HEK293 (cell line): ENCODE results near the gene NCLN.

Experiments
- CTCF ChIA-PET: fragments of 350-600 bp; formaldehyde crosslinking; extraction: SDS; loops from one replicate; lab custom pipeline; 2021; ENCODE audit warnings: antibody characterized with exemption; lab: Yijun Ruan, JAX
- POLR2A ChIA-PET: fragments of 300-600 bp; formaldehyde crosslinking; extraction: SDS; loops from one replicate; lab custom pipeline; 2020; ENCODE audit warnings: antibody characterized with exemption, inconsistent platforms; lab: Yijun Ruan, JAX
- H3K27ac ChIP-seq: fragments of 200-500 bp; sonication (Bioruptor generic); 2 replicates; pipeline ENCODE4 v1.5.1; 2014; ENCODE audit warnings: low read depth, low read length, control low read depth, inconsistent platforms; ENCODE audit errors: extremely low read depth
- H3K36me3 ChIP-seq, 2 experiments: fragments of 200-500 bp in 1 of 2; sonication (Bioruptor generic) in 1 of 2; 1 replicate in 1 of 2; 2 replicates in 1 of 2; pipeline ENCODE4 v1.5.1; 2014 to 2017; ENCODE audit warnings: inconsistent platforms in 2 of 2, low read length in 2 of 2; ENCODE audit not compliant: control insufficient read depth in 2 of 2, insufficient read depth in 1 of 2
- H3K4me1 ChIP-seq: fragments of 200-500 bp; sonication (Bioruptor generic); 2 replicates; pipeline ENCODE4 v1.5.1; 2014; ENCODE audit warnings: mild to moderate bottlenecking, low read length, inconsistent platforms; ENCODE audit not compliant: control insufficient read depth, insufficient read depth
- H3K4me3 ChIP-seq: 2 replicates; pipeline ENCODE4 v1.5.1; 2011; ENCODE audit warnings: low read depth, mild to moderate bottlenecking, control low read depth, low read length, moderate library complexity
- H3K9me3 ChIP-seq: fragments of 200-500 bp; sonication (Bioruptor generic); 2 replicates; pipeline ENCODE4 v1.5.1; 2014; ENCODE audit warnings: low read depth, low read length, inconsistent platforms; ENCODE audit not compliant: control insufficient read depth, insufficient read depth
- CTCF ChIP-seq: fragments of 450-650 bp; formaldehyde crosslinking; IDR thresholded peaks from 2 replicates; pipeline ENCODE4 v1.5.1; 2016; ENCODE audit warnings: missing biosample characterization, missing genetic modification characterization
- EGR2 ChIP-seq: fragments of 450-650 bp; formaldehyde crosslinking; IDR thresholded peaks from 2 replicates; pipeline ENCODE4 v1.5.1; 2016; ENCODE audit warnings: low read depth, missing biosample characterization, missing genetic modification characterization
- HOXC10 ChIP-seq: sonication (generic); formaldehyde crosslinking; IDR thresholded peaks from 2 replicates; pipeline ENCODE4 v1.8.1; 2023; ENCODE audit warnings: mild to moderate bottlenecking, missing genetic modification reagents
- MZF1 ChIP-seq: fragments of 450-650 bp; formaldehyde crosslinking; IDR thresholded peaks from 2 replicates; pipeline ENCODE4 v1.5.1; 2017; ENCODE audit warnings: missing biosample characterization, missing genetic modification characterization, borderline replicate concordance
- ZNF121 ChIP-seq: fragments of 450-650 bp; formaldehyde crosslinking; IDR thresholded peaks from 2 replicates; pipeline ENCODE4 v1.5.1; 2016; ENCODE audit warnings: missing biosample characterization, missing genetic modification characterization
- ZNF138 ChIP-seq: fragments of 450-650 bp; formaldehyde crosslinking; IDR thresholded peaks from 2 replicates; pipeline ENCODE4 v1.5.1; 2016; ENCODE audit warnings: missing biosample characterization, missing genetic modification characterization, borderline replicate concordance
- ZNF16 ChIP-seq: fragments of 450-650 bp; formaldehyde crosslinking; IDR thresholded peaks from 2 replicates; pipeline ENCODE4 v1.5.1; 2016; ENCODE audit warnings: low read depth, missing biosample characterization, missing genetic modification characterization
- ZNF174 ChIP-seq: fragments of 450-650 bp; formaldehyde crosslinking; IDR thresholded peaks from 2 replicates; pipeline ENCODE4 v1.5.0; 2017; ENCODE audit warnings: missing biosample characterization, mild to moderate bottlenecking, missing genetic modification characterization
- ZNF23 ChIP-seq: fragments of 450-650 bp; formaldehyde crosslinking; IDR thresholded peaks from 2 replicates; pipeline ENCODE4 v1.5.1; 2016; ENCODE audit warnings: missing biosample characterization, missing genetic modification characterization, borderline replicate concordance
- ZNF302 ChIP-seq: fragments of 450-650 bp; formaldehyde crosslinking; IDR thresholded peaks from 2 replicates; pipeline ENCODE4 v1.5.1; 2016; ENCODE audit warnings: missing biosample characterization, missing genetic modification characterization, low read depth
- ZNF510 ChIP-seq: fragments of 450-650 bp; formaldehyde crosslinking; IDR thresholded peaks from 2 replicates; pipeline ENCODE4 v1.5.1; 2018; ENCODE audit warnings: mild to moderate bottlenecking, missing genetic modification characterization, missing biosample characterization; ENCODE audit not compliant: insufficient replicate concordance
- ZNF518A ChIP-seq: fragments of 450-650 bp; formaldehyde crosslinking; conservative IDR thresholded peaks from 2 replicates; pipeline ENCODE4 v1.5.1; 2016; ENCODE audit warnings: low read depth, missing biosample characterization, missing genetic modification characterization
- ZNF529 ChIP-seq: fragments of 450-650 bp; formaldehyde crosslinking; IDR thresholded peaks from 2 replicates; pipeline ENCODE4 v1.5.1; 2017; ENCODE audit warnings: missing genetic modification characterization, missing biosample characterization; ENCODE audit not compliant: insufficient replicate concordance
- ZNF549 ChIP-seq: fragments of 450-650 bp; IDR thresholded peaks from 2 replicates; pipeline ENCODE4 v1.5.1; 2018; ENCODE audit warnings: missing biosample characterization, missing genetic modification characterization, mild to moderate bottlenecking, inconsistent platforms, moderate library complexity
- ZNF561 ChIP-seq: fragments of 450-650 bp; IDR thresholded peaks from 2 replicates; pipeline ENCODE4 v1.5.1; 2018; ENCODE audit warnings: missing biosample characterization, missing genetic modification characterization, borderline replicate concordance
- ZNF580 ChIP-seq: fragments of 450-650 bp; formaldehyde crosslinking; IDR thresholded peaks from 2 replicates; pipeline ENCODE4 v1.5.1; 2016; ENCODE audit warnings: missing biosample characterization, missing genetic modification characterization
- ZNF623 ChIP-seq: fragments of 450-650 bp; formaldehyde crosslinking; IDR thresholded peaks from 2 replicates; pipeline ENCODE4 v1.5.1; 2016; ENCODE audit warnings: missing biosample characterization, missing genetic modification characterization
- ZNF664 ChIP-seq: fragments of 450-650 bp; formaldehyde crosslinking; IDR thresholded peaks from 2 replicates; pipeline ENCODE4 v1.5.1; 2016; ENCODE audit warnings: missing biosample characterization, missing genetic modification characterization
- ZNF768 ChIP-seq: fragments of 450-650 bp; formaldehyde crosslinking; IDR thresholded peaks from 2 replicates; pipeline ENCODE4 v1.5.1; 2018; ENCODE audit warnings: missing biosample characterization, mild to moderate bottlenecking, missing genetic modification characterization
- ZSCAN23 ChIP-seq: fragments of 450-650 bp; formaldehyde crosslinking; IDR thresholded peaks from 2 replicates; pipeline ENCODE4 v1.5.1; 2016; ENCODE audit warnings: missing biosample characterization, missing genetic modification characterization
- TF ChIP-seq, protein P1 (sequence below): fragments of 450-650 bp; formaldehyde crosslinking; IDR thresholded peaks from 2 replicates; pipeline ENCODE4 v1.5.1; 2016; ENCODE audit warnings: missing biosample characterization, missing genetic modification characterization

The NCLN gene

GRCh38 chr19:3193256-3194105 is 7.8 kb downstream of the NCLN start (continued):
- TF ChIP-seq ZNF518A (no peak), EGR2 (tag by site-specific recombination) (peak; percentile 42; the same call in 1 of the 2 replicates), ZSCAN23 (tag by site-specific recombination) (no peak), ZNF561 (no peak), MZF1 (tag by site-specific recombination) (no peak), ZNF549 (tag by site-specific recombination) (no peak), ZNF664 (no peak), ZNF302 (tag by site-specific recombination) (no peak), ZNF623 (tag by site-specific recombination) (no peak), ZNF138 (no peak), ZNF174 (tag by site-specific recombination) (no peak), ZNF23 (tag by site-specific recombination) (no peak), ZNF529 (tag by site-specific recombination) (no peak), ZNF768 (tag by site-specific recombination) (no peak)
- TF ChIP-seq, all 188 proteins: peak for 4

DNA sequence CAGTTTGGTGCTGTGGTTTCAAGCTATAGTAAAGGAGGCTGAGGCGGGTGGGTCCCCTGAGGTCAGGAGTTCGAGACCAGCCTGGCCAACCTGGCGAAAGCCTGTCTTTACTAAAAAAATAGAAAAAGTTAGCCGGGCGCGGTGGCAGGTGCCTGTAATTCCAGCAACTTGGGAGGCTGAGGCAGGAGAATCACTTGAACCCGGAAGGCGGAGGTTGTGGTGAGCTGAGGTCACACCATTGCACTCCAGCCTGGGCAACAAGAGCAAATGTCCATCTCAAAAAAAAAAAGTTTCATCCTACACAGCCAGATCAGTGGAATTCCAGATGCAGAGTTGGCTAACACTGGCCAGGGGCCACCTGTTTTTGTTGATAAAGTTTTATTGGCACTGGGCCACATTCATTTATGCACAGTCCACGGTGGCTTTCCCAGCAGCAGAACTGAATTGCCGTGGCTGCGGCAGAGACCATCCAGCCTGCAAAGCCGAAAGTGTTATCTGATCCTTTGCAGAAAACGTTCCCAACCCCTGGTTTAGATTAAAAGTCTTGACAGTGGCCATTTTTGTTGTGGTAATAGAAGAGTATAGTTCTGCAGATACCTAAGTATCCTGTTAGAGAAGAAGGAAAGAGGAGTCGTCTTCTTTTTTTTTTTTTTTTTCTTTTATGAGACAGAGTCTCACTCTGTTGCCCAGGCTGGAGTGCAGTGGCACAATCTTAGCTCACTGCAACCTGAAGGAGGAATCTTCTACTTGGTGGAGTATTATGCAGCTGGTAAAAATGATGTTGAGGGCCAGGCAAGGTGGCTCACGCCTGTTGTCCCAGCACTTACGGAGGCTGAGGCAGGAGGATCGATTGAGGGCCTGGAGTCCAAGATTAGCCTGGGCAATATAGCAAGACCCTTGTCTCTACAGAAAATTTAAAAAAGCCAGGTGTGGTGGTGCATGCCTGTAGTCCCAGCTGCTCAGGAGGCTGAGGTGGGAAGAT is 8.7 kb downstream of the NCLN start:
- CTCF ChIA-PET: interaction anchor here (0.6 to 1.1 kb wide), 3 partner anchors 119 to 1434 kb away, joined by 3 to 4 read pairs (median 3); no protein-coding TSS in a partner anchor
- peaks cover 0 to 56% of the 10 kb centered on the region in 2 experiments; a peak in 2 of 3 replicates for H3K36me3 ChIP-seq
- no peak overlapping the region for H3K27ac ChIP-seq
- H3K4me1 ChIP-seq: no peaks in the 10 kb centered on the region
- POLR2A ChIA-PET: no interaction called here
- no peak overlapping the region for H3K4me3 ChIP-seq
- no peaks in the 10 kb centered on the region for H3K9me3 ChIP-seq
- no peak for TF ChIP-seq ZNF16
- no peak for TF ChIP-seq ZNF561
- no peak for TF ChIP-seq ZNF580 (tag by site-specific recombination)
- no peak for TF ChIP-seq CTCF (tag by site-specific recombination)
- TF ChIP-seq, protein P1, sequence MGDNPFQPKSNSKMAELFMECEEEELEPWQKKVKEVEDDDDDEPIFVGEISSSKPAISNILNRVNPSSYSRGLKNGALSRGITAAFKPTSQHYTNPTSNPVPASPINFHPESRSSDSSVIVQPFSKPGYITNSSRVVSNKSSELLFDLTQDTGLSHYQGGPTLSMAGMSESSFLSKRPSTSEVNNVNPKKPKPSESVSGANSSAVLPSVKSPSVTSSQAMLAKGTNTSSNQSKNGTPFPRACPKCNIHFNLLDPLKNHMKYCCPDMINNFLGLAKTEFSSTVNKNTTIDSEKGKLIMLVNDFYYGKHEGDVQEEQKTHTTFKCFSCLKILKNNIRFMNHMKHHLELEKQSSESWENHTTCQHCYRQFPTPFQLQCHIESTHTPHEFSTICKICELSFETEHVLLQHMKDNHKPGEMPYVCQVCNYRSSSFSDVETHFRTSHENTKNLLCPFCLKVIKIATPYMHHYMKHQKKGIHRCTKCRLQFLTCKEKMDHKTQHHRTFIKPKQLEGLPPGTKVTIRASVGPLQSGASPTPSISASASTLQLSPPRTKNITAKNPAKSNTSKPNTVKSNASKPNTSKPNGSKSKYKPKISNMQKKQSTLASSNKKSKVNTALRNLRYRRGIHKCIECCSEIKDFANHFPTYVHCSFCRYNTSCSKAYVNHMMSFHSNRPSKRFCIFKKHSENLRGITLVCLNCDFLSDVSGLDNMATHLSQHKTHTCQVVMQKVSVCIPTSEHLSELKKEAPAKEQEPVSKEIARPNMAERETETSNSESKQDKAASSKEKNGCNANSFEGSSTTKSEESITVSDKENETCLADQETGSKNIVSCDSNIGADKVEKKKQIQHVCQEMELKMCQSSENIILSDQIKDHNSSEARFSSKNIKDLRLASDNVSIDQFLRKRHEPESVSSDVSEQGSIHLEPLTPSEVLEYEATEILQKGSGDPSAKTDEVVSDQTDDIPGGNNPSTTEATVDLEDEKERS: 0 out of 2 replicates have a peak, but pooled peaks have one; percentile 45
- no peak for TF ChIP-seq HOXC10 (CRISPR knock-in tag)
- TF ChIP-seq ZNF510: no peak
- TF ChIP-seq ZNF121 (tag by site-specific recombination): peak; percentile 91
